Nephron (organoid): ENCODE results near the gene SDR42E1.

Experiments
- H3K27ac Mint-ChIP-seq, 3 experiments: 2 replicates each; pipeline ENCODE4 v1.8.0; 2020; ENCODE audit warnings: mixed read lengths in 3 of 3, mild to moderate bottlenecking in 2 of 3, moderate library complexity in 1 of 3
- H3K27me3 Mint-ChIP-seq: 2 replicates; pipeline ENCODE4 v1.8.0; 2021; ENCODE audit warnings: low read depth, mild to moderate bottlenecking, moderate library complexity, mixed read lengths
- H3K36me3 Mint-ChIP-seq: 2 replicates; pipeline ENCODE4 v1.8.0; 2020; ENCODE audit warnings: low read depth, mixed read lengths
- H3K4me1 Mint-ChIP-seq: 2 replicates; pipeline ENCODE4 v1.8.0; 2020; ENCODE audit warnings: mixed read lengths
- H3K4me3 Mint-ChIP-seq, 3 experiments: 2 replicates each; pipeline ENCODE4 v1.8.0; 2020; ENCODE audit warnings: mild to moderate bottlenecking in 3 of 3, mixed read lengths in 3 of 3, moderate library complexity in 2 of 3
- H3K9me3 Mint-ChIP-seq: 2 replicates; pipeline ENCODE4 v1.8.0; 2020; ENCODE audit warnings: mixed read lengths
- CTCF ChIP-seq, 3 experiments: fragments of 200-600 bp; sonication (generic); IDR thresholded peaks; one replicate each; pipeline ENCODE4 v1.5.0; 2021; ENCODE audit warnings: antibody characterized with exemption in 3 of 3; ENCODE audit not compliant: unreplicated experiment in 3 of 3

Gene SDR42E1

DNA sequence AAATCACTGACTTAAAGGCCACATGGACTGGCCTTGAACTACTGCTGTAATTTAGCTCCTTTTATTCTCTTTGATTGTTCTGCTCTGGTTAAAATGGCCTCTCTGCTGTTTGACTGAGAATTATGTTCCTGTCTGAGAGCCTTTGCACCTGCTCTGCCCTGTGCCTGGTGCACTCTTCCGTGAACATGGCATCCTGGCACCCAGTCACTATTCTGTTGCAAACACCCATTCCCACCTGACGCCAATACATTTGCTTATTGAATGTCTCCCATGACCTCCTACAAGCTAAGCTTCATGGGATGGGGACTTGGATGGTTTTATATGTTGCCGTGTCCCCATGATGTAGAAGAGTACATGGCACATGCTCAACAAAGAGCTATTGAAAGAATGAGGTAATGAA, 43.8 kb upstream of the SDR42E1 start:
- Mint-ChIP-seq H3K27ac (no peak overlapping the region), H3K4me3 (no peak overlapping the region), H3K4me1 (no peaks in the 10 kb centered on the region), H3K9me3 (no peaks in the 10 kb centered on the region), H3K27me3 (peaks cover 16% of the 10 kb centered on the region), H3K36me3 (no peaks in the 10 kb centered on the region)
- TF ChIP-seq CTCF (IDR thresholded peaks at IDR 0.05; ENCODE audit: unreplicated experiment in 3 of 3): no peak

- H3K4me3 Mint-ChIP-seq: no peak overlapping the region
Measured at GRCh38 chr16:82051656-82052055, 40.4 kb upstream of the SDR42E1 start.

DNA sequence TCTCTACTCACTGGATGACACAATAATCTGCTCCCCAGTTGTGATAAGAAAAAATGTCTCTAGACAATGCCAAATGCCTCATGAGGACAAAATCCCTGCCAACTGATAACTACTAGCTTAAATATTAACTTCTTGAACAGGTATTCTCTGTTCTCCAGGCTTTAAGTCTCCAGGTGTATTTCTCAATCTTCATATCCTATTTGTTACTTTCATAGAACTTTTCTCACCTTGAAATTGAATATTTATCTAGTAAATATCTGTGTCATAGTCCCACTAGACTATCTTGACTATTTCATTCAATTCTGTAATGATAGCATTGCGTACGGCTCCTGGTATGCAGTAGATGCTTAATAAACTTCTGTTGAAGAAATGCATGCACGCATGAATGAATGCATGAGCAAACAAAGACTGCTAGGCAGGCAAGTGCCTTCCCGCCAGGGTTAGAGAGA, 39.7 kb upstream of the SDR42E1 start:
- Mint-ChIP-seq H3K27ac (no peak overlapping the region), H3K27me3 (peaks cover 21% of the 10 kb centered on the region), H3K9me3 (no peaks in the 10 kb centered on the region), H3K36me3 (no peaks in the 10 kb centered on the region), H3K4me1 (peaks cover 1% of the 10 kb centered on the region), H3K4me3 (no peak overlapping the region)
- TF ChIP-seq CTCF (IDR thresholded peaks at IDR 0.05; ENCODE audit: unreplicated experiment in 3 of 3): no peak

More at GRCh38 chr16:82051656-82052055, 40.4 kb upstream of the SDR42E1 start:
- Mint-ChIP-seq H3K4me1 (no peaks in the 10 kb centered on the region), H3K27ac (no peak overlapping the region), H3K9me3 (no peaks in the 10 kb centered on the region), H3K36me3 (no peaks in the 10 kb centered on the region), H3K27me3 (peaks cover 18% of the 10 kb centered on the region)
- TF ChIP-seq CTCF (IDR thresholded peaks at IDR 0.05; ENCODE audit: unreplicated experiment in 3 of 3): no peak

DNA sequence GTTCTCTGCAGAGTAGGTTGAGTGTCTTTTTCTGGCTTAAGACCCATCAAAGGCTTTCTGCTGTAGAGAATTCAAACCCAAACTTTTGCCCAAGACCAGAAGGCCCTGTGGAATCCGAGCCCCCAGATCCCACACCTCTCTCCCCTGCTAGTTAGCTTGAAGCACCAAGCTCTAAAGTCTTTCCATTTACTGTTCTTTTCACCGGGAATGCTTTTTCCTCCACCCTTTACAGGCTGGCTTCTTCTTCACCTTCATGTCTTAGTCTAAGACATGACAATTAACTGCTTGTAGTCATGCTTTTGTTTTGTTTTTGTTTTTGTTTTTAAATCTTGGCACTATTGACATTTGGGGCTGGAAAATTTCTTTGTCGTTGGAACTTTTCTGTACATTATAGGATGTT, 39.2 kb upstream of the SDR42E1 start:
- Mint-ChIP-seq H3K27ac (no peak overlapping the region), H3K36me3 (no peaks in the 10 kb centered on the region), H3K4me3 (no peak overlapping the region), H3K9me3 (no peaks in the 10 kb centered on the region), H3K4me1 (peaks cover 5% of the 10 kb centered on the region), H3K27me3 (peaks cover 19% of the 10 kb centered on the region)
- no peak for TF ChIP-seq CTCF (IDR thresholded peaks at IDR 0.05; ENCODE audit: unreplicated experiment in 3 of 3)

DNA sequence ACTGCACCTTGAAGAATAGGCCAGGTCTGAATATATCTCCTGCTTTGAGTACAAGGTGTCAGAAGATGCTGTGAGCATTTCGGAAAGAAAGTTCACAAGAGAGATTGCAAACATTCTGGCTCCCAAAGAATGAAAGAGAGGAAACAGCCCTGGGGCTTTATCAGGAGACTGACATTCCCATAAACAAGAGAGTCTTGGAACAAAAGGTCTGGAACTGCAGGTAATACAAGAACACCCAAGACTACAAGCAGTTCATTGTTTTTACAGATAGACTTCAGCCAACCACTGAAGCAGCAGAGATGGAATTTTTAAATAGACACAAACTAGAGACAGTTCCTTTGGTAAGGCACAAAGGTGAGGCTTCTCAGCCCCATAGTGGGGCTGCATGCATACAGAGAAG, 38.2 kb upstream of the SDR42E1 start:
- H3K4me3 Mint-ChIP-seq: no peak overlapping the region
- TF ChIP-seq CTCF (IDR thresholded peaks at IDR 0.05; ENCODE audit: unreplicated experiment in 3 of 3): no peak
- H3K9me3 Mint-ChIP-seq: no peaks in the 10 kb centered on the region
- no peaks in the 10 kb centered on the region for H3K36me3 Mint-ChIP-seq
- H3K4me1 Mint-ChIP-seq: peaks cover 8% of the 10 kb centered on the region
- H3K27ac Mint-ChIP-seq: no peak overlapping the region
- peaks cover 18% of the 10 kb centered on the region for H3K27me3 Mint-ChIP-seq

- Mint-ChIP-seq H3K4me1 (peaks cover 16% of the 10 kb centered on the region), H3K4me3 (no peak overlapping the region), H3K27ac (no peak overlapping the region), H3K36me3 (no peaks in the 10 kb centered on the region), H3K27me3 (peaks cover 15% of the 10 kb centered on the region), H3K9me3 (no peaks in the 10 kb centered on the region)
- no peak for TF ChIP-seq CTCF (IDR thresholded peaks at IDR 0.05; ENCODE audit: unreplicated experiment in 3 of 3)
Measured at GRCh38 chr16:82047787-82048186, 36.5 kb upstream of the SDR42E1 start.
